Gastrocnemius medialis (tissue), 4 donors: ENCODE measurements around the gene ADIG.

Source experiments
- CTCF ChIP-seq, 5 experiments: fragments of 450-650 bp in 3 of 5; fragments of 200-600 bp in 2 of 5; sonication (generic) in 2 of 5; IDR thresholded peaks in 4 of 5; conservative IDR thresholded peaks in 1 of 5; 1 replicate in 4 of 5; 2 replicates in 1 of 5; pipeline ENCODE4 v1.5.1; 2016 to 2019; ENCODE audit warnings: antibody characterized with exemption in 5 of 5, mild to moderate bottlenecking in 3 of 5, moderate library complexity in 3 of 5
- POLR2A ChIP-seq, 2 donors: fragments of 450-650 bp; IDR thresholded peaks; one replicate each; pipeline ENCODE4 v1.6.1; 2017; ENCODE audit warnings: antibody characterized with exemption in 2 of 2, mild to moderate bottlenecking in 2 of 2, moderate library complexity in 2 of 2

- TF ChIP-seq CTCF (IDR thresholded peaks at IDR 0.05 in 4 of 5, conservative IDR thresholded peaks at IDR 0.05 in 1 of 5) (no peak), POLR2A (IDR thresholded peaks at IDR 0.05) (no peak)
Observed at GRCh38 chr20:38620441-38620840, 39.4 kb downstream of the ADIG start.
